ENCODE measurements around the gene XPR1. TPM values are rescaled to one million over a fixed set of nuclear protein-coding genes. Genes with fewer than 3 reads are reported as not detected.

Gene XPR1
- total RNA-seq, 1 experiment from 2014 or later = 36.1 TPM

GRCh38 chr1:180920193-180920592 lies 288.4 kb downstream of the XPR1 start:
- intact Hi-C loops (cut with micrococcal nuclease; ENCODE audit: unreplicated experiment) (no loop called here), in situ Hi-C loops (cut with HindIII; ENCODE audit: low pct_unique_long_range_greater_than_20kb, low sequenced_read_pairs) (no loop called here)
- no TSS peak for BruUV-seq (replicated peaks)
- H3K27me3 ChIP-seq (ENCODE audit: control insufficient read depth, insufficient read depth, low read length) = no peaks in the 10 kb centered on the region
- no peaks in the 10 kb centered on the region for H3K36me3 ChIP-seq (ENCODE audit: control insufficient read depth, insufficient read depth, low read length)
- CTCF ChIA-PET = interaction anchor here (0.6 to 0.7 kb wide), 3 partner anchors 9 to 214 kb away, joined by 3 to 6 read pairs (median 5); no protein-coding TSS in a partner anchor
- H3K4me1 ChIP-seq (ENCODE audit: control insufficient read depth, insufficient read depth, low read length) = peaks cover 2% of the 10 kb centered on the region
- no peak overlapping the region for H3K4me3 ChIP-seq (ENCODE audit: low read depth in 2 of 2, low read length in 2 of 2)
- H3K9me3 ChIP-seq (ENCODE audit: control insufficient read depth, insufficient read depth, low read depth, low read length) = no peaks in the 10 kb centered on the region
- DNase-seq (ENCODE audit: low read depth, low spot score) (no peak), ATAC-seq (no peak)
- no peak for TF ChIP-seq TCF7L2 (IDR thresholded peaks at IDR 0.05; ENCODE audit: low read depth, low read length)
- TF ChIP-seq SIN3A (IDR thresholded peaks at IDR 0.05; ENCODE audit: borderline replicate concordance, insufficient read depth, low read depth, low read length) = no peak
- TF ChIP-seq, protein P1, sequence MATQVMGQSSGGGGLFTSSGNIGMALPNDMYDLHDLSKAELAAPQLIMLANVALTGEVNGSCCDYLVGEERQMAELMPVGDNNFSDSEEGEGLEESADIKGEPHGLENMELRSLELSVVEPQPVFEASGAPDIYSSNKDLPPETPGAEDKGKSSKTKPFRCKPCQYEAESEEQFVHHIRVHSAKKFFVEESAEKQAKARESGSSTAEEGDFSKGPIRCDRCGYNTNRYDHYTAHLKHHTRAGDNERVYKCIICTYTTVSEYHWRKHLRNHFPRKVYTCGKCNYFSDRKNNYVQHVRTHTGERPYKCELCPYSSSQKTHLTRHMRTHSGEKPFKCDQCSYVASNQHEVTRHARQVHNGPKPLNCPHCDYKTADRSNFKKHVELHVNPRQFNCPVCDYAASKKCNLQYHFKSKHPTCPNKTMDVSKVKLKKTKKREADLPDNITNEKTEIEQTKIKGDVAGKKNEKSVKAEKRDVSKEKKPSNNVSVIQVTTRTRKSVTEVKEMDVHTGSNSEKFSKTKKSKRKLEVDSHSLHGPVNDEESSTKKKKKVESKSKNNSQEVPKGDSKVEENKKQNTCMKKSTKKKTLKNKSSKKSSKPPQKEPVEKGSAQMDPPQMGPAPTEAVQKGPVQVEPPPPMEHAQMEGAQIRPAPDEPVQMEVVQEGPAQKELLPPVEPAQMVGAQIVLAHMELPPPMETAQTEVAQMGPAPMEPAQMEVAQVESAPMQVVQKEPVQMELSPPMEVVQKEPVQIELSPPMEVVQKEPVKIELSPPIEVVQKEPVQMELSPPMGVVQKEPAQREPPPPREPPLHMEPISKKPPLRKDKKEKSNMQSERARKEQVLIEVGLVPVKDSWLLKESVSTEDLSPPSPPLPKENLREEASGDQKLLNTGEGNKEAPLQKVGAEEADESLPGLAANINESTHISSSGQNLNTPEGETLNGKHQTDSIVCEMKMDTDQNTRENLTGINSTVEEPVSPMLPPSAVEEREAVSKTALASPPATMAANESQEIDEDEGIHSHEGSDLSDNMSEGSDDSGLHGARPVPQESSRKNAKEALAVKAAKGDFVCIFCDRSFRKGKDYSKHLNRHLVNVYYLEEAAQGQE (IDR thresholded peaks at IDR 0.05; ENCODE audit: insufficient read depth in 1 of 2, low read depth in 2 of 2, low read length in 1 of 2) = no peak
- no peak for TF ChIP-seq POLR2AphosphoS5 (IDR thresholded peaks at IDR 0.05; ENCODE audit: low read depth, low read length)
- TF ChIP-seq, protein P2, sequence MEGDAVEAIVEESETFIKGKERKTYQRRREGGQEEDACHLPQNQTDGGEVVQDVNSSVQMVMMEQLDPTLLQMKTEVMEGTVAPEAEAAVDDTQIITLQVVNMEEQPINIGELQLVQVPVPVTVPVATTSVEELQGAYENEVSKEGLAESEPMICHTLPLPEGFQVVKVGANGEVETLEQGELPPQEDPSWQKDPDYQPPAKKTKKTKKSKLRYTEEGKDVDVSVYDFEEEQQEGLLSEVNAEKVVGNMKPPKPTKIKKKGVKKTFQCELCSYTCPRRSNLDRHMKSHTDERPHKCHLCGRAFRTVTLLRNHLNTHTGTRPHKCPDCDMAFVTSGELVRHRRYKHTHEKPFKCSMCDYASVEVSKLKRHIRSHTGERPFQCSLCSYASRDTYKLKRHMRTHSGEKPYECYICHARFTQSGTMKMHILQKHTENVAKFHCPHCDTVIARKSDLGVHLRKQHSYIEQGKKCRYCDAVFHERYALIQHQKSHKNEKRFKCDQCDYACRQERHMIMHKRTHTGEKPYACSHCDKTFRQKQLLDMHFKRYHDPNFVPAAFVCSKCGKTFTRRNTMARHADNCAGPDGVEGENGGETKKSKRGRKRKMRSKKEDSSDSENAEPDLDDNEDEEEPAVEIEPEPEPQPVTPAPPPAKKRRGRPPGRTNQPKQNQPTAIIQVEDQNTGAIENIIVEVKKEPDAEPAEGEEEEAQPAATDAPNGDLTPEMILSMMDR (IDR thresholded peaks at IDR 0.05) = no peak
- H3K27ac ChIP-seq (ENCODE audit: low read length) = no peak overlapping the region
- POLR2A ChIA-PET = interaction anchor here (0.6 to 0.7 kb wide), 2 partner anchors 11 to 208 kb away, joined by 5 to 7 read pairs; no protein-coding TSS in a partner anchor

GRCh38 chr1:180920702-180921101 lies 288.9 kb downstream of the XPR1 start:
- peaks cover 4% of the 10 kb centered on the region for H3K4me1 ChIP-seq (ENCODE audit: control insufficient read depth, insufficient read depth, low read length)
- intact Hi-C loops (cut with micrococcal nuclease; ENCODE audit: unreplicated experiment) (no loop called here), in situ Hi-C loops (cut with HindIII; ENCODE audit: low pct_unique_long_range_greater_than_20kb, low sequenced_read_pairs) (no loop called here)
- H3K27ac ChIP-seq (ENCODE audit: low read length) = no peak overlapping the region
- DNase-seq (ENCODE audit: low read depth, low spot score) (no peak), ATAC-seq (no peak)
- no peaks in the 10 kb centered on the region for H3K9me3 ChIP-seq (ENCODE audit: control insufficient read depth, insufficient read depth, low read depth, low read length)
- H3K36me3 ChIP-seq (ENCODE audit: control insufficient read depth, insufficient read depth, low read length) = no peaks in the 10 kb centered on the region
- ChIA-PET POLR2A (interaction anchor here (0.6 to 0.7 kb wide), 2 partner anchors 12 to 208 kb away, joined by 5 to 7 read pairs; no protein-coding TSS in a partner anchor), CTCF (interaction anchor here (0.6 to 0.7 kb wide), 4 partner anchors 8 to 316 kb away, joined by 3 to 6 read pairs (median 6); no protein-coding TSS in a partner anchor)
- H3K4me3 ChIP-seq (ENCODE audit: low read depth in 2 of 2, low read length in 2 of 2) = no peak overlapping the region
- no peak for TF ChIP-seq POLR2AphosphoS5 (IDR thresholded peaks at IDR 0.05; ENCODE audit: low read depth, low read length)
- TF ChIP-seq, protein P1 (IDR thresholded peaks at IDR 0.05; ENCODE audit: insufficient read depth in 1 of 2, low read depth in 2 of 2, low read length in 1 of 2) = no peak
- no peak for TF ChIP-seq SIN3A (IDR thresholded peaks at IDR 0.05; ENCODE audit: borderline replicate concordance, insufficient read depth, low read depth, low read length)
- no peak for TF ChIP-seq TCF7L2 (IDR thresholded peaks at IDR 0.05; ENCODE audit: low read depth, low read length)
- TF ChIP-seq, protein P2 (IDR thresholded peaks at IDR 0.05) = no peak
- H3K27me3 ChIP-seq (ENCODE audit: control insufficient read depth, insufficient read depth, low read length) = no peaks in the 10 kb centered on the region
- BruUV-seq (replicated peaks) = no TSS peak
